ENCODE data around the gene NIF3L1.
"Not testable (repeated sequence)": the region's sequence is repeated elsewhere in the genome, so short reads cannot be mapped to it uniquely, and the experiment has no call there.

Gene NIF3L1

DNA sequence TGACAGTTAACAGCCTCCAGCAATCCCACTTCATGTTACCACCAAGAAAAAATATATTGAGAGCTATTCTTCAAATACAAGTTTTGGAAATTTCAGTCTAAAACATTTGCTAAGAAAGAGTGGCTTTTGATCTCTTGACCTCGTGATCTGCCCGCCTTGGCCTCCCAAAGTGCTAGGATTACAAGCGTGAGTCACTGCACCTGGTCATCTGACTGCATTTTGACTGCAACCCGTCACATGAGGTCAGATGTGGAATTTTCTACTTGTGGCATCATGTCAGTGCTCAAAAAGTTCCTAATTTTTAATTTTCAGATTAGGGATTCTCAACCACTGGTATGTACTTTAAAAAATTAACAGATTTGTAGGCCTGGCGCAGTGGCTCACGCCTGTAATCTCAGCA lies 15.6 kb upstream of the NIF3L1 start:
- DNase-seq (ENCODE audit: low read depth) = no peak
- TF ChIP-seq, protein P1, sequence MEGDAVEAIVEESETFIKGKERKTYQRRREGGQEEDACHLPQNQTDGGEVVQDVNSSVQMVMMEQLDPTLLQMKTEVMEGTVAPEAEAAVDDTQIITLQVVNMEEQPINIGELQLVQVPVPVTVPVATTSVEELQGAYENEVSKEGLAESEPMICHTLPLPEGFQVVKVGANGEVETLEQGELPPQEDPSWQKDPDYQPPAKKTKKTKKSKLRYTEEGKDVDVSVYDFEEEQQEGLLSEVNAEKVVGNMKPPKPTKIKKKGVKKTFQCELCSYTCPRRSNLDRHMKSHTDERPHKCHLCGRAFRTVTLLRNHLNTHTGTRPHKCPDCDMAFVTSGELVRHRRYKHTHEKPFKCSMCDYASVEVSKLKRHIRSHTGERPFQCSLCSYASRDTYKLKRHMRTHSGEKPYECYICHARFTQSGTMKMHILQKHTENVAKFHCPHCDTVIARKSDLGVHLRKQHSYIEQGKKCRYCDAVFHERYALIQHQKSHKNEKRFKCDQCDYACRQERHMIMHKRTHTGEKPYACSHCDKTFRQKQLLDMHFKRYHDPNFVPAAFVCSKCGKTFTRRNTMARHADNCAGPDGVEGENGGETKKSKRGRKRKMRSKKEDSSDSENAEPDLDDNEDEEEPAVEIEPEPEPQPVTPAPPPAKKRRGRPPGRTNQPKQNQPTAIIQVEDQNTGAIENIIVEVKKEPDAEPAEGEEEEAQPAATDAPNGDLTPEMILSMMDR (IDR thresholded peaks at IDR 0.05; ENCODE audit: insufficient read depth, low read depth, low read length, missing control alignments) = no peak
- no peak overlapping the region for H3K4me3 ChIP-seq (ENCODE audit: low read length)

DNA sequence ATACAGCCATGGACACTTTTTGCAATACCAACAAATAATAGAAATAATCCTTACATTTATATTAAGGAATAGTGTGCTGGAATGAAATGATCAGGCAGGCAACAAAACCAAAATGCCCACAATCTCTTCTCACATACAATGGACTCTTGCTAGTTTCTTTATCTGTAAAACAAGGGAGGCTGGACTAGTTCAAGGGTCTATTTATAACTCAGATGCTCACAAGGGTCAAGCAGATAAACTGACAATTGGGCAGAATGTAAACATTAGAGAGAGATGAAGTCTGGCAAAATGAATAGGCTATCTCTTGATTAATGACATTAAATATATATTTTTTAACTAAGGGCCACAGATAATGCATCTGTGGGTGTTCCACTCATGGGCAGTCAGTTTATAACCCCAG lies 11.7 kb upstream of the NIF3L1 start:
- H3K4me3 ChIP-seq (ENCODE audit: low read length) = no peak overlapping the region
- TF ChIP-seq, protein P1 (IDR thresholded peaks at IDR 0.05; ENCODE audit: insufficient read depth, low read depth, low read length, missing control alignments) = no peak
- no peak for DNase-seq (ENCODE audit: low read depth)

DNA sequence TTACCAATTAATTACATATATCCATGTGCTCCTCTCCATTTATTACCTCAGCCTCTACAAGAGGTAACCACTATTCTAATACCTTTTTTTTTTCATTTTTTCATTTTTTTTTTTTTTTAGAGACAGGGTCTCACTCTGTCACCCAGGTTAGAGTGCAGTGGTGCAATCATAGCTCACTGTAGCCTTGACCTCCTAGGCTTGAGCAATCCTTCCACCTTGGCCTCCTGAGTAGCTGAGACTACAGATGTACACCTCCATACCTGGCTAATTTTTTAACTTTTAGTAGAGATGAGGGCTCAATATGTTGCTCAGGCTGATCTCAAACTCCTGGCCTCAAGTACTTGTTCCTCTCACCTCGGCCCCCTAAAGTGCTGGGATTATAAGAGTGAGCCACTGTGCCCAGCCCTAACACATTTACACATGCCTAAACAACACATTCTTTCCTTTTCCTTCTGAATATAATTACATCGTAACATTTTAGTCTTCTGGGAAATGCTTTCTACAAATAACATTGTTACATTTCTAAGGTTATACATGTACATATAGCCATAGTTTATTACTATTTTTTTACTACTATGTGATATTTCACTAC lies 10.8 kb upstream of the NIF3L1 start:
- no peak overlapping the region for H3K4me3 ChIP-seq (ENCODE audit: low read length)
- no peak for DNase-seq (ENCODE audit: low read depth)
- TF ChIP-seq, protein P1 (IDR thresholded peaks at IDR 0.05; ENCODE audit: insufficient read depth, low read depth, low read length, missing control alignments) = no peak

DNA sequence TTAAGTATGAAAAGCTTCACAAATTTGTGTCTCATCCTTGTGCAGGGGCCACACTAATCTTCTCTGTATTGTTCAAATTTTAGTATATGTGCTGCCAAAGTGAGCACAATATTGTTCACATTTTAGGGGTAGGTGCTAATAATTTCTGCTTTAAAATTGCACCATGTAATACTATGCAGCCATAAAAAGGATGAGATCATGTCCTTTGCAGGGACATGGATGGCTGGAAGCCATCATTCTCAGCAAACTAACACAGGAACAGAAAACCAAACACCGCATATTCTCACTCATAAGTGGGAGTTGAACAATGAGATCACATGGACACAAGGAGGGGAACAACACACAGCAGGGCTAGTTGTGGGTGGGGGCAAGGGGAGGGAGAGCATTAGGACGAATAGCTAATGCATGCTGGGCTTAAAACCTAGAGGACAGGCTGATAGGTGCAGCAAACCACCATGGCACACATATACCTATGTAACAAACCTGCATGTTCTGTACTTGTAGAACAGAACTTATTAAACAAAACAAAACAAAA lies 7.4 kb upstream of the NIF3L1 start:
- DNase-seq (ENCODE audit: low read depth) = not testable (repeated sequence)

DNA sequence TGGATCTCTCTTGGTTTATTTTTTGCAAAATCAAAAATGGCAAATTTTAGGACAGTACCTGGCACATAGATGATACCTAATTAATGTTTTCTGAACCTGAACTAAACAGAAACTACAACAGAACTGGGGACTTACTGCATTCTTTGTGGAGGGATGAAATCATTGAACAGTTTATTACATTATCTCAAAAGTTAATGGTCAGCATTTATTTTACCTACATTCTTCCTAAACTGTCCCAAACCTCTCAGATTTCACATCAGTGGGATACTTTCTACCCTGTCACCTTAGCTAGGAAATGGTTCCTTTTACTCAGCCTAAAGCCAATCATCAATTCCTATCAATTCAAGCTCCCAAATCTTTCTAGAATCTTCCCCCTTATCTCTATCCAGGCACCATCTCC lies 10.3 kb downstream of the NIF3L1 start:
- DNase-seq (ENCODE audit: low read depth) = no peak
- no peak overlapping the region for H3K4me3 ChIP-seq (ENCODE audit: low read length)
- TF ChIP-seq, protein P1 (IDR thresholded peaks at IDR 0.05; ENCODE audit: insufficient read depth, low read depth, low read length, missing control alignments) = no peak

More for the DNA sequence above, 7.4 kb upstream of the NIF3L1 start:
- not testable (repeated sequence) for H3K4me3 ChIP-seq (ENCODE audit: low read length)

DNA sequence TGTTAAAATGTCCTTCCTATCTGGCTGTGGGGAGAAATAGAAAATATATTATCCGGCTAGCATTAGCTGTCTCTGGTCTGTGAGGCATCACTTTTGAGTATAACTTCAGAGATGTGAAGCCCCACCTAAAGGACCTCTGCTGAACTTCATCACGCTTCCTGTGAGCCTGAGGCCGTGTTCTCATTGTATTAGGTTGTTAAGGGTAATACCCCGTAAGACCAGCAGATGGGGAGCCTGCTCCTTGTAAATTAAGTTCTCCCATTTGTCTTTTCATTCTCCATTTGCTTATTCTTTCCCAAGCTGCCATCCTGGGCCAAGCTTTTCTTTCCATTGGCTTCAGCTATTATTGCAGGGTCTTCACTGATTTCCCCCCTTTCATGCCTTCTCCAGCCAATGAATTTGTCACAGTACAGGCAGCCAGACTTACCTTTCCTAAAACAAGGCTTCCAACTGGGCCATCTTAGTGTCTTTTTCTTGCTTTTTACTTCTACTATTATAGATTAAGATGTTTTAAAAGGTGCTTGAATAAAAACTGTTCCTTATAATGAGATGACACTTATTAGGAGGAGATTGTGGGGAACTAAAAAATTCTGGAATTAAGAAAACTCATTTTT lies 12.4 kb downstream of the NIF3L1 start:
- DNase-seq (ENCODE audit: low read depth) = peak; percentile 91
- no peak overlapping the region for H3K4me3 ChIP-seq (ENCODE audit: low read length)
- TF ChIP-seq, protein P1 (IDR thresholded peaks at IDR 0.05; ENCODE audit: insufficient read depth, low read depth, low read length, missing control alignments) = peak; percentile 81

DNA sequence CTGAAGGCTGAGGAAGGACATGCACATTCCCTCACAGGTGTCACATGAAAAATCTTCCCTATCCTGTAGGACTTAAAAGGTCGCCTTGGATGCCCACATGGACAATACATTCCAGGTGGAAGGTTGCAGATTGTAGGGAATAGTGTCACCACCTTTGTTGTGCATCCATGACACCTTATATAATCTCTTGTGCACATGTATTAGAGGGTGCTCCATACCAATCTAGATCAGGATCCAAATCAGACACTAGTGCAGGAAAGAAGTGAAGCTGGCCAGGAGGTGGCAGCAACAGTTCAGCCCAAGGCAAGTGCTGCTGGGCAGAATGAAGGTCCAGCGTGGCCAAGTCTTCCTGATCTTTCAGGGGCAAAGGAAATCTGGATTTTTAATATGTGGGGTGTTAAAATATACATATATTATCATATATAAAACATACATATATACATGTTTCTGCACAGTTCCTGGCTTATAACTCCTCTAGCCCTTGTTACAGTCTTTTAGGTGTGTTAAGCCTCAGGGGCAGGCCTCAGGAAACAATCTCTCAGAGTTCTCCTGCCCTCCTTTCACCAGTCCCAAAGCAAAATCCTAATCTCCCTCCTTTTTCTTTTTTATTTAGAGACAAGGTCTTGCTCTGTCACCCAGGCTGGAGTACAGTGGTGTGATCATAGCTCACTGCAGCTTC lies 16.6 kb downstream of the NIF3L1 start:
- DNase-seq (ENCODE audit: low read depth) = peak; percentile 69
- no peak overlapping the region for H3K4me3 ChIP-seq (ENCODE audit: low read length)
- TF ChIP-seq, protein P1 (IDR thresholded peaks at IDR 0.05; ENCODE audit: insufficient read depth, low read depth, low read length, missing control alignments) = peak; percentile 76

All from epithelial cell of esophagus (primary cell).